Body of pancreas (tissue), 4 donors: ENCODE results near the gene TAAR1. TPM values are rescaled to one million over a fixed set of nuclear protein-coding genes. Genes with fewer than 3 reads are reported as not detected.

Source experiments
- ATAC-seq: fragments of 150-250 bp; one replicate; pipeline ENCODE4 v1.9.1; 2016
- DNase-seq, 4 donors: peaks; one replicate each; pipeline ENCODE4 v3.0.0-alpha.2; 2019
- H3K27ac ChIP-seq, 4 donors: fragments of 200-600 bp; sonication (generic); 1 replicate in 3 of 4; 2 replicates in 1 of 4; pipeline versions ENCODE4 v1.5.1 to v1.6.1; 2016 to 2019; ENCODE audit warnings: mild to moderate bottlenecking in 1 of 4, mixed read lengths in 1 of 4, moderate library complexity in 1 of 4
- H3K27me3 ChIP-seq, 2 donors: fragments of 200-600 bp; sonication (generic); one replicate each; pipeline ENCODE4 v1.6.0; 2016; ENCODE audit warnings: mild to moderate bottlenecking in 1 of 2
- H3K36me3 ChIP-seq, 2 donors: fragments of 200-600 bp; sonication (generic); replicated peaks in 1 of 2; 2 replicates each; pipeline ENCODE4 v1.5.1; 2016; ENCODE audit warnings: low read depth in 2 of 2; ENCODE audit not compliant: insufficient read depth in 1 of 2
- H3K4me1 ChIP-seq: fragments of 200-600 bp; sonication (generic); one replicate; pipeline ENCODE4 v1.6.0; 2016
- H3K4me3 ChIP-seq, 2 donors: fragments of 200-600 bp; sonication (generic); 1 replicate in 1 of 2; 2 replicates in 1 of 2; pipeline ENCODE4 v1.5.1; 2016 to 2019
- H3K9me3 ChIP-seq, 3 donors: fragments of 200-600 bp; sonication (generic); 1 replicate in 2 of 3; 2 replicates in 1 of 3; pipeline ENCODE4 v1.5.1; 2016
- CTCF ChIP-seq, 7 experiments: fragments of 450-650 bp in 4 of 7; fragments of 200-600 bp in 3 of 7; sonication (generic) in 3 of 7; IDR thresholded peaks; one replicate each; pipeline ENCODE4 v1.5.1; 2016 to 2019; ENCODE audit warnings: antibody characterized with exemption in 7 of 7
- POLR2A ChIP-seq, 3 donors: fragments of 450-650 bp; IDR thresholded peaks; one replicate each; pipeline ENCODE4 v1.6.1; 2016; ENCODE audit warnings: antibody characterized with exemption in 3 of 3, mild to moderate bottlenecking in 2 of 3
- WGBS, 2 donors: methylation state at CpG; one replicate each; pipeline ENCODE4 v1.1.5; 2017; 5-methylcytosine and 5-hydroxymethylcytosine counted together
- intact Hi-C: fragments of 100-400 bp; cut with DNase I; formaldehyde crosslinking; loops from one replicate; pipeline ENCODE4 v1.15.1; 2023
- total RNA-seq, 2 donors: library from RNA; depleted of rRNA; stranded (reverse); fragments of >200 nt; gene quantifications; one replicate each; pipeline ENCODE4 v1.1.0, GENCODE V29; 2016

Gene TAAR1
- total RNA-seq, 2 donors from 2014 or later, result not detected

- no peaks in the 10 kb centered on the region for H3K27me3 ChIP-seq
- DNase-seq (no peak), ATAC-seq (no peak)
- no peak overlapping the region for H3K27ac ChIP-seq
- no peak overlapping the region for H3K4me3 ChIP-seq
- intact Hi-C loops, result no loop called here
- H3K4me1 ChIP-seq, result peaks cover 9% of the 10 kb centered on the region
- no peaks in the 10 kb centered on the region for H3K9me3 ChIP-seq
- no peaks in the 10 kb centered on the region for H3K36me3 ChIP-seq
- TF ChIP-seq POLR2A (IDR thresholded peaks at IDR 0.05), result no peak
- TF ChIP-seq CTCF (IDR thresholded peaks at IDR 0.05), result no peak
Observed at GRCh38 chr6:132675749-132676148, 16.8 kb upstream of the TAAR1 start.

- no peak for DNase-seq
- peaks cover 10% of the 10 kb centered on the region for H3K4me1 ChIP-seq
- WGBS, 2 donors, result 66 to 67% methylated on average over 3 of the region's 3 CpGs
- no peak for TF ChIP-seq POLR2A (IDR thresholded peaks at IDR 0.05)
- no peak for ATAC-seq
- no peak overlapping the region for H3K4me3 ChIP-seq
- H3K27me3 ChIP-seq, result no peaks in the 10 kb centered on the region
- no peaks in the 10 kb centered on the region for H3K36me3 ChIP-seq
- intact Hi-C loops, result no loop called here
- no peak overlapping the region for H3K27ac ChIP-seq
- no peaks in the 10 kb centered on the region for H3K9me3 ChIP-seq
Observed at GRCh38 chr6:132675002-132675401, 16.0 kb upstream of the TAAR1 start.

- H3K27ac ChIP-seq, result no peak overlapping the region
- intact Hi-C loops, result no loop called here
- TF ChIP-seq POLR2A (IDR thresholded peaks at IDR 0.05), result no peak
- no peak for TF ChIP-seq CTCF (IDR thresholded peaks at IDR 0.05)
- ATAC-seq (no peak), DNase-seq (no peak)
- H3K9me3 ChIP-seq, result no peaks in the 10 kb centered on the region
- H3K36me3 ChIP-seq, result no peaks in the 10 kb centered on the region
- 74 to 83% methylated on average over 10 of the region's 10 CpGs for WGBS, 2 donors
- H3K27me3 ChIP-seq, result no peaks in the 10 kb centered on the region
- H3K4me3 ChIP-seq, result no peak overlapping the region
- H3K4me1 ChIP-seq, result peaks cover 14% of the 10 kb centered on the region
Observed at GRCh38 chr6:132673376-132674094, 14.6 kb upstream of the TAAR1 start.

- Histone ChIP-seq H3K9me3 (no peaks in the 10 kb centered on the region), H3K27ac (peak overlapping the region in 1 of 4 donors; percentile 30), H3K36me3 (no peaks in the 10 kb centered on the region), H3K4me1 (peaks cover 14% of the 10 kb centered on the region), H3K27me3 (no peaks in the 10 kb centered on the region), H3K4me3 (no peak overlapping the region)
- TF ChIP-seq POLR2A (IDR thresholded peaks at IDR 0.05) (no peak), CTCF (IDR thresholded peaks at IDR 0.05) (no peak)
- intact Hi-C loops, result no loop called here
- DNase-seq (no peak), ATAC-seq (no peak)
- 18 to 43% methylated on average over 1 of the region's 1 CpG for WGBS, 2 donors
Observed at GRCh38 chr6:132671295-132671694, 12.3 kb upstream of the TAAR1 start.

- intact Hi-C loops, result loop anchor here (5.0 to 10.0 kb wide), 2 partner anchors 98 to 135 kb away; partner anchors contain the start of gene TAAR9
- no peak for DNase-seq
- ATAC-seq, result peak; percentile 75
- Histone ChIP-seq H3K9me3 (no peaks in the 10 kb centered on the region), H3K4me1 (peaks cover 14% of the 10 kb centered on the region), H3K27ac (peak overlapping the region in 1 of 4 donors; percentile 29), H3K4me3 (no peak overlapping the region), H3K36me3 (no peaks in the 10 kb centered on the region), H3K27me3 (no peaks in the 10 kb centered on the region)
- TF ChIP-seq CTCF (IDR thresholded peaks at IDR 0.05) (peak; percentile 12 to 68 (median 62)), POLR2A (IDR thresholded peaks at IDR 0.05) (no peak)
- WGBS, 2 donors, result 3 to 4% methylated on average over 4 of the region's 4 CpGs
Observed at GRCh38 chr6:132669690-132670291, 10.8 kb upstream of the TAAR1 start.
